K562 (cell line): Measurements from ENCODE around the gene ZNF749. TPM values are rescaled to one million over a fixed set of nuclear protein-coding genes. Genes with fewer than 3 reads are reported as not detected.
A peak's percentile ranks its signal among the peaks of the same experiment; 100 is the strongest.

Experiments
- ATF1 ChIP-seq, 2 experiments: fragments of 450-650 bp in 1 of 2; IDR thresholded peaks; 2 replicates each; pipeline ENCODE4 v1.6.1; 2016; ENCODE audit warnings: missing compliant biosample characterization in 1 of 2, missing genetic modification characterization in 1 of 2
- EWSR1 ChIP-seq: fragments of 450-650 bp; IDR thresholded peaks from 2 replicates; pipeline ENCODE4 v1.6.1; 2018; ENCODE audit warnings: borderline replicate concordance, mild to moderate bottlenecking, low read depth, moderate library complexity; ENCODE audit not compliant: partially characterized antibody
- EZH2 ChIP-seq: IDR thresholded peaks from 2 replicates; pipeline ENCODE4 v1.6.1; 2012; ENCODE audit warnings: low read depth, mild to moderate bottlenecking, inconsistent platforms, low read length, borderline replicate concordance
- HNRNPLL ChIP-seq: fragments of 200-400 bp; formaldehyde crosslinking; IDR thresholded peaks from 2 replicates; pipeline ENCODE4 v1.6.1; 2017; ENCODE audit warnings: low read length, low read depth, mild to moderate bottlenecking; ENCODE audit not compliant: poor library complexity, severe bottlenecking
- ILK ChIP-seq: fragments of 450-650 bp; IDR thresholded peaks from 2 replicates; pipeline ENCODE4 v1.6.1; 2016; ENCODE audit warnings: missing genetic modification characterization, low read depth, mild to moderate bottlenecking, missing compliant biosample characterization, moderate library complexity, borderline replicate concordance
- IRF2 ChIP-seq: sonication (generic); formaldehyde crosslinking; IDR thresholded peaks from 2 replicates; pipeline ENCODE4 v1.8.1; 2022; ENCODE audit warnings: mild to moderate bottlenecking, missing genetic modification reagents
- KHSRP ChIP-seq: fragments of 450-650 bp; IDR thresholded peaks from 2 replicates; pipeline ENCODE4 v1.6.1; 2017
- MTA3 ChIP-seq: fragments of 450-650 bp; formaldehyde crosslinking; IDR thresholded peaks from 2 replicates; pipeline ENCODE4 v1.6.1; 2017; ENCODE audit warnings: mild to moderate bottlenecking, borderline replicate concordance
- NCOA4 ChIP-seq: fragments of 450-650 bp; IDR thresholded peaks from 2 replicates; pipeline ENCODE4 v1.6.1; 2018; ENCODE audit warnings: mild to moderate bottlenecking; ENCODE audit not compliant: partially characterized antibody
- NFRKB ChIP-seq: fragments of 450-650 bp; IDR thresholded peaks from 2 replicates; pipeline ENCODE4 v1.6.1; 2016; ENCODE audit warnings: low read depth
- NR2C2 ChIP-seq, 2 experiments: fragments of 200-800 bp in 1 of 2; sonication (Bioruptor generic) in 1 of 2; sonication (generic) in 1 of 2; formaldehyde crosslinking in 1 of 2; IDR thresholded peaks; 2 replicates each; pipeline versions ENCODE4 v1.6.1 to v1.8.0; 2016 to 2022; ENCODE audit warnings: mild to moderate bottlenecking in 1 of 2, missing compliant biosample characterization in 1 of 2, missing genetic modification characterization in 1 of 2, missing genetic modification reagents in 1 of 2
- PPARD ChIP-seq: fragments of 250-450 bp; sonication (Bioruptor Pico); IDR thresholded peaks from 2 replicates; pipeline ENCODE4 v1.8.0; 2022; ENCODE audit warnings: inconsistent platforms, mild to moderate bottlenecking, moderate library complexity
- RAD21 ChIP-seq, 2 experiments: fragments of 250-450 bp in 1 of 2; fragments of 450-650 bp in 1 of 2; sonication (Bioruptor Pico) in 1 of 2; formaldehyde crosslinking in 1 of 2; IDR thresholded peaks in 1 of 2; conservative IDR thresholded peaks in 1 of 2; 2 replicates each; pipeline versions ENCODE4 v1.4.0 to v1.8.0; 2020 to 2022; ENCODE audit warnings: mild to moderate bottlenecking in 2 of 2, moderate library complexity in 1 of 2
- RBM15 ChIP-seq: fragments of 200-400 bp; formaldehyde crosslinking; IDR thresholded peaks from 2 replicates; pipeline ENCODE4 v1.6.1; 2018; ENCODE audit warnings: mild to moderate bottlenecking, low read length, moderate library complexity; ENCODE audit not compliant: insufficient read depth
- TBP ChIP-seq: optimal IDR thresholded peaks from 2 replicates; pipeline ENCODE3; 2011; ENCODE audit warnings: low read depth, low read length, improper control_type of control experiment
- ZNF324 ChIP-seq: fragments of 250-450 bp; sonication (Bioruptor Pico); IDR thresholded peaks from 2 replicates; pipeline ENCODE4 v1.4.0; 2020; ENCODE audit warnings: mild to moderate bottlenecking
- ZNF589 ChIP-seq: fragments of 200-800 bp; sonication (Bioruptor generic); IDR thresholded peaks from 2 replicates; pipeline ENCODE4 v1.6.1; 2016; ENCODE audit warnings: low read depth, missing genetic modification characterization, missing compliant biosample characterization
- ZNF696 ChIP-seq: fragments of 250-450 bp; sonication (Bioruptor Pico); conservative IDR thresholded peaks from 2 replicates; pipeline ENCODE4 v1.4.0; 2020; ENCODE audit warnings: mild to moderate bottlenecking, moderate library complexity
- ZNF766 ChIP-seq: fragments of 200-800 bp; sonication (Bioruptor generic); conservative IDR thresholded peaks from 2 replicates; pipeline ENCODE4 v1.6.1; 2016; ENCODE audit warnings: missing genetic modification characterization, missing compliant biosample characterization
- polyA plus RNA-seq, 8 experiments: library from polyadenylated mRNA; depleted of rRNA in 4 of 8; stranded (reverse) in 5 of 8; unstranded in 3 of 8; fragments of >200 nt; fragmentation: Nextera tagmentation in 2 of 8; fragmentation: Illumina TruSeq in 1 of 8; extraction: Ambion mirVana in 2 of 8; extraction: Trizol in 1 of 8; gene quantifications; 2 replicates each; pipeline versions ENCODE4 v1.2.1 to v1.2.3, GENCODE V29; 2011 to 2014; ENCODE audit warnings: inconsistent platforms in 1 of 8, missing spikeins in 1 of 8
- total RNA-seq, 7 experiments: library from RNA; depleted of rRNA in 6 of 7; stranded (reverse); fragments of >200 nt in 6 of 7; fragmentation: Illumina TruSeq in 2 of 7; extraction: Trizol in 2 of 7; gene quantifications; 2 replicates each; pipeline versions ENCODE4 v1.2.1 to v1.2.3, GENCODE V29; 2011 to 2021; ENCODE audit warnings: low replicate concordance in 1 of 7
- TF ChIP-seq, protein P1 (sequence below): fragments of 450-650 bp; IDR thresholded peaks from 2 replicates; pipeline ENCODE4 v1.6.1; 2016
- TF ChIP-seq, protein P2 (sequence below): fragments of 250-450 bp; sonication (Bioruptor Pico); IDR thresholded peaks from 2 replicates; pipeline ENCODE4 v1.8.0; 2022; ENCODE audit warnings: moderate library complexity, mild to moderate bottlenecking, inconsistent platforms
- TF ChIP-seq, protein P3 (sequence below): fragments of 250-450 bp; sonication (Bioruptor Pico); IDR thresholded peaks from 2 replicates; pipeline ENCODE4 v1.8.0; 2021; ENCODE audit warnings: moderate library complexity, mild to moderate bottlenecking, inconsistent platforms
- TF ChIP-seq, protein P4 (sequence below): IDR thresholded peaks from 2 replicates; pipeline ENCODE4 v1.6.1; 2012; ENCODE audit warnings: low read depth, low read length, improper control_type of control experiment, borderline replicate concordance

ZNF749 gene
- total and polyA plus RNA-seq, 9 of the 15 experiments (the other 6 are each of a cell fraction or from before 2014, with no cell fraction given) = 5.3 to 33.2 (median 15.0) TPM

DNA sequence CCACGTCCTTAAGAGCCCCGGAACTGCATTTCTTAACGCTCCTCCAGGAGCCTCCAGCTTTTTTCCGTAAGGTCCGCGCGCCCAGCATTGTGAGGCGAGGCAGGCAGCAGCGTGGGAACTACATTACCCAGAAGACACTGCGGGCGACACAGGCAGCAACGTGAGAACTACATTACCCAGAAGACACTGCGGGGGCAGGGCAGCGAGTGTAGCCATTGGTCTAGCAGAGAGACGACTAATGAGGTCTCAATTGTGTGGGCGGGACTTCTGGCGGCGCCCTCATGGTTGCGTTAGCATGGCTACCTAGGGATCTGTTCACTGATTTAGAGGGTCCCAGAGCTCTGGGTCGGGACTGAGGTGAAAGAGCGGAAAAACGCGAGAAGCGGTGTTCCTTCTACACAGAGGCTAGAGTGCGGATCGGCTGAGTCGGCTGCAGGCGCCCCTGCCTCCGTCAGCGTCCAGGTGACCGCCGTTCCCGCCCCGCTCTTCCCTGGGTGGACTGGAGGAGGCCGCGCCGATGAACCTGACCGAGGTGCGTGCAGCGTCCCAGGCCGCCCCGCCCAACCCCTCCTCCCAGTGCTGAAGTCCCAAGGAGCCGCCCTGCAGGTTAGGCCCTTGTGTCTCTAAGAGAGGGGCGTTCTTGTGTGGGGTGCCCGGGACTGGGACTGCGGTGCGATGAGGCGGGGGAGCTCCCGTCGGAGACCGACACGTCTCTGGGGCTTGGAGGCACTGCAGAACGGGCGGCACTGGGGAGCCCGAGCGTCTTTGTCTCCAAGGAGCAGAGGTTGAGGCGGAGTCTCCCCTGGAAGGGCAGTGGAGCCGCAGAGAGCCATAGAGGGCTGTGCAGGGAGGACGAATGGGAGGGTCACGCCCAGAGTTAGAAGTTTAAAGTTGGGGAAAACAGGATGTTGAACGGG, at the start of gene ZNF749 (continued):
- TF ChIP-seq PPARD (no peak), KHSRP (no peak), ZNF766 (CRISPR knock-in tag) (peak; percentile 87), TBP (peak; percentile 33), ZNF696 (CRISPR knock-in tag) (no peak), NFRKB (no peak), EWSR1 (no peak), HNRNPLL (no peak), RAD21 (CRISPR knock-in tag; conservative IDR thresholded peaks at IDR 0.05 in 1 of 2, IDR thresholded peaks at IDR 0.05 in 1 of 2) (no peak), RBM15 (no peak), ATF1 (CRISPR knock-in tag; IDR thresholded peaks at IDR 0.05) (no peak), ATF1 (tag; IDR thresholded peaks at IDR 0.05) (peak; percentile 94), ZNF589 (CRISPR knock-in tag) (no peak), ILK (tag) (no peak), NCOA4 (no peak), IRF2 (CRISPR knock-in tag) (no peak), NR2C2 (CRISPR knock-in tag; IDR thresholded peaks at IDR 0.05) (no peak), NR2C2 (tag; IDR thresholded peaks at IDR 0.05) (peak; percentile 89), EZH2 (no peak), MTA3 (no peak), ZNF324 (CRISPR knock-in tag) (no peak)
- TF ChIP-seq, protein P1, sequence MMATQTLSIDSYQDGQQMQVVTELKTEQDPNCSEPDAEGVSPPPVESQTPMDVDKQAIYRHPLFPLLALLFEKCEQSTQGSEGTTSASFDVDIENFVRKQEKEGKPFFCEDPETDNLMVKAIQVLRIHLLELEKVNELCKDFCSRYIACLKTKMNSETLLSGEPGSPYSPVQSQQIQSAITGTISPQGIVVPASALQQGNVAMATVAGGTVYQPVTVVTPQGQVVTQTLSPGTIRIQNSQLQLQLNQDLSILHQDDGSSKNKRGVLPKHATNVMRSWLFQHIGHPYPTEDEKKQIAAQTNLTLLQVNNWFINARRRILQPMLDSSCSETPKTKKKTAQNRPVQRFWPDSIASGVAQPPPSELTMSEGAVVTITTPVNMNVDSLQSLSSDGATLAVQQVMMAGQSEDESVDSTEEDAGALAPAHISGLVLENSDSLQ = peak; percentile 90
- TF ChIP-seq, protein P2, sequence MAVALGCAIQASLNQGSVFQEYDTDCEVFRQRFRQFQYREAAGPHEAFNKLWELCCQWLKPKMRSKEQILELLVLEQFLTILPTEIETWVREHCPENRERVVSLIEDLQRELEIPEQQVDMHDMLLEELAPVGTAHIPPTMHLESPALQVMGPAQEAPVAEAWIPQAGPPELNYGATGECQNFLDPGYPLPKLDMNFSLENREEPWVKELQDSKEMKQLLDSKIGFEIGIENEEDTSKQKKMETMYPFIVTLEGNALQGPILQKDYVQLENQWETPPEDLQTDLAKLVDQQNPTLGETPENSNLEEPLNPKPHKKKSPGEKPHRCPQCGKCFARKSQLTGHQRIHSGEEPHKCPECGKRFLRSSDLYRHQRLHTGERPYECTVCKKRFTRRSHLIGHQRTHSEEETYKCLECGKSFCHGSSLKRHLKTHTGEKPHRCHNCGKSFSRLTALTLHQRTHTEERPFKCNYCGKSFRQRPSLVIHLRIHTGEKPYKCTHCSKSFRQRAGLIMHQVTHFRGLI (CRISPR knock-in tag) = no peak
- TF ChIP-seq, protein P3, sequence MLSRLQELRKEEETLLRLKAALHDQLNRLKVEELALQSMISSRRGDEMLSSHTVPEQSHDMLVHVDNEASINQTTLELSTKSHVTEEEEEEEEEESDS (CRISPR knock-in tag) = no peak
- TF ChIP-seq, protein P4, sequence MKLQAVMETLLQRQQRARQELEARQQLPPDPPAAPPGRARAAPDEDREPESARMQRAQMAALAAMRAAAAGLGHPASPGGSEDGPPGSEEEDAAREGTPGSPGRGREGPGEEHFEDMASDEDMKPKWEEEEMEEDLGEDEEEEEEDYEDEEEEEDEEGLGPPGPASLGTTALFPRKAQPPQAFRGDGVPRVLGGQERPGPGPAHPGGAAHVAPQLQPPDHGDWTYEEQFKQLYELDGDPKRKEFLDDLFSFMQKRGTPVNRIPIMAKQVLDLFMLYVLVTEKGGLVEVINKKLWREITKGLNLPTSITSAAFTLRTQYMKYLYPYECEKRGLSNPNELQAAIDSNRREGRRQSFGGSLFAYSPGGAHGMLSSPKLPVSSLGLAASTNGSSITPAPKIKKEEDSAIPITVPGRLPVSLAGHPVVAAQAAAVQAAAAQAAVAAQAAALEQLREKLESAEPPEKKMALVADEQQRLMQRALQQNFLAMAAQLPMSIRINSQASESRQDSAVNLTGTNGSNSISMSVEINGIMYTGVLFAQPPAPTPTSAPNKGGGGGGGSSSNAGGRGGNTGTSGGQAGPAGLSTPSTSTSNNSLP = no peak
